SK-N-SH treated with all-trans-retinoic acid at 6 μM for 48 hours (cell line): ENCODE results near the gene PRAMEF17.
"Not testable (repeated sequence)": the region's sequence is repeated elsewhere in the genome, so short reads cannot be mapped to it uniquely, and the experiment has no call there.

ENCODE experiments used
- ARNTL ChIP-seq: fragments of 450-650 bp; formaldehyde crosslinking; IDR thresholded peaks from 2 replicates; pipeline ENCODE4 v1.5.0; 2020; ENCODE audit warnings: low read depth, mild to moderate bottlenecking, moderate library complexity, borderline replicate concordance
- BACH2 ChIP-seq: fragments of 250-450 bp; sonication (Bioruptor Pico); IDR thresholded peaks from 2 replicates; pipeline ENCODE4 v1.9.0; 2021; ENCODE audit warnings: mild to moderate bottlenecking, borderline replicate concordance
- POU6F1 ChIP-seq: fragments of 250-450 bp; sonication (Bioruptor Pico); IDR thresholded peaks from 2 replicates; pipeline ENCODE4 v1.8.0; 2021; ENCODE audit warnings: low read depth, mild to moderate bottlenecking, moderate library complexity, borderline replicate concordance
- PPARA ChIP-seq: fragments of 250-450 bp; sonication (Bioruptor Pico); IDR thresholded peaks from 2 replicates; pipeline ENCODE4 v1.5.0; 2020; ENCODE audit warnings: mild to moderate bottlenecking, borderline replicate concordance
- SNAI2 ChIP-seq: fragments of 250-450 bp; sonication (Bioruptor Pico); IDR thresholded peaks from 2 replicates; pipeline ENCODE4 v1.5.0; 2020; ENCODE audit warnings: mild to moderate bottlenecking, moderate library complexity
- ZFP30 ChIP-seq: fragments of 450-650 bp; formaldehyde crosslinking; IDR thresholded peaks from 2 replicates; pipeline ENCODE4 v1.5.0; 2022; ENCODE audit warnings: mild to moderate bottlenecking, moderate library complexity

DNA sequence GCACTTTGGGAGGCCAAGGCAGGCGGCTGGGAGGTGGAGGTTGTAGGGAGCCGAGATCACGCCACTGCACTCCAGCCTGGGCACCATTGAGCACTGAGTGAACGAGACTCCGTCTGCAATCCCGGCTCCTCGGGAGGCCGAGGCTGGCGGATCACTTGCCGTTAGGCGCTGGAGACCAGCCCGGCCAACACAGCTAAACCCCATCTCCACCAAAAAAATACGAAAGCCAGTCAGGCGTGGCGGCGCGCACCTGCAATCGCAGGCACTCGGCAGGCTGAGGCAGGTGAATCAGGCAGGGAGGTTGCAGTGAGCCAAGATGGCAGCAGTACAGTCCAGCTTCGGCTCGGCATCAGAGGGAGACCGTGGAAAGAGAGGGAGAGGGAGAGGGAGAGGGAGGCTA lies 5.9 kb downstream of the PRAMEF17 start:
- not testable (repeated sequence) for TF ChIP-seq ZFP30 (CRISPR knock-in tag); SNAI2 (CRISPR knock-in tag); POU6F1; PPARA (CRISPR knock-in tag); ARNTL (CRISPR knock-in tag); BACH2 (CRISPR knock-in tag)
